Endothelial cell of umbilical vein (primary cell): ENCODE measurements around the gene CALML6. TPM values are rescaled to one million over a fixed set of nuclear protein-coding genes. Genes with fewer than 3 reads are reported as not detected.

Source experiments
- BruUV-seq: library from RNA; stranded (reverse); fragments of 400-500 nt; replicated peaks from 2 replicates; lab custom pipeline; 2021; lab: Mats Ljungman, UMichigan
- CTCF ChIA-PET: fragments of 300-600, 350-600 bp; sonication (Branson Sonifier 250); formaldehyde crosslinking; loops from one replicate; lab custom pipeline; 2021; ENCODE audit warnings: antibody characterized with exemption, inconsistent platforms; lab: Charles Lee
- POLR2A ChIA-PET: fragments of 300-600, 350-600 bp; sonication (Branson Sonifier 250); formaldehyde crosslinking; loops from one replicate; lab custom pipeline; 2021; ENCODE audit warnings: antibody characterized with exemption, inconsistent platforms; lab: Charles Lee
- DNase-seq: peaks from one replicate; pipeline ENCODE4 v3.0.0-alpha.2; 2011; ENCODE audit warnings: low read depth, low spot score
- FAIRE-seq: peaks from 2 replicates; lab custom pipeline; 2011; peaks lifted over from hg19 to GRCh38; lab: Jason Lieb, UNC
- H2AFZ ChIP-seq: 2 replicates; pipeline ENCODE4 v1.6.0; 2012; ENCODE audit warnings: low read depth, low read length, control low read depth, inconsistent platforms
- H3K27ac ChIP-seq: 2 replicates; pipeline ENCODE4 v1.5.1; 2011; ENCODE audit warnings: low read depth, mild to moderate bottlenecking, control low read depth, low read length, moderate library complexity; ENCODE audit not compliant: insufficient read depth
- H3K27me3 ChIP-seq, 2 experiments: 2 replicates each; pipeline versions ENCODE4 v1.6.0 to v1.6.1; 2011; ENCODE audit warnings: low read length in 2 of 2, mixed read lengths in 1 of 2; ENCODE audit not compliant: control insufficient read depth in 2 of 2, insufficient read depth in 2 of 2
- H3K36me3 ChIP-seq, 2 experiments: 2 replicates in 1 of 2; 3 replicates in 1 of 2; pipeline ENCODE4 v1.5.1; 2011; ENCODE audit warnings: low read length in 2 of 2, mild to moderate bottlenecking in 1 of 2, moderate library complexity in 1 of 2; ENCODE audit not compliant: control insufficient read depth in 2 of 2, insufficient read depth in 2 of 2; ENCODE audit errors: extremely low read depth in 1 of 2
- H3K4me1 ChIP-seq: 3 replicates; pipeline ENCODE4 v1.5.1; 2011; ENCODE audit warnings: mild to moderate bottlenecking, low read length; ENCODE audit not compliant: control insufficient read depth, insufficient read depth; ENCODE audit errors: extremely low read depth
- H3K4me2 ChIP-seq: 2 replicates; pipeline ENCODE4 v1.6.1; 2011; ENCODE audit warnings: low read length, control low read depth, mixed read lengths; ENCODE audit not compliant: insufficient read depth
- H3K4me3 ChIP-seq, 3 experiments: fragments of 200-600 bp in 1 of 3; sonication (generic), shearing (Covaris generic) in 1 of 3; replicated peaks in 1 of 3; 2 replicates each; pipeline ENCODE4 v1.5.1; 2011 to 2016; ENCODE audit warnings: control low read depth in 3 of 3, low read length in 3 of 3, mild to moderate bottlenecking in 2 of 3, inconsistent platforms in 1 of 3, low read depth in 1 of 3, moderate library complexity in 1 of 3; ENCODE audit not compliant: insufficient read depth in 1 of 3
- H3K79me2 ChIP-seq: 2 replicates; pipeline ENCODE4 v1.6.0; 2012; ENCODE audit warnings: low read length, inconsistent platforms; ENCODE audit not compliant: control insufficient read depth, insufficient read depth
- H3K9ac ChIP-seq: replicated peaks from 2 replicates; pipeline ENCODE3; 2011; ENCODE audit warnings: low read length, control low read depth; ENCODE audit not compliant: insufficient read depth; ENCODE audit errors: extremely low read depth
- H3K9me1 ChIP-seq: replicated peaks from 3 replicates; pipeline ENCODE4 v1.6.0; 2011; ENCODE audit warnings: mild to moderate bottlenecking, low read length; ENCODE audit not compliant: control insufficient read depth, insufficient read depth; ENCODE audit errors: extremely low read depth
- H3K9me3 ChIP-seq: replicated peaks from 2 replicates; pipeline ENCODE4 v1.5.1; 2012; ENCODE audit warnings: low read length, inconsistent platforms; ENCODE audit not compliant: control insufficient read depth, insufficient read depth
- H4K20me1 ChIP-seq: replicated peaks from 2 replicates; pipeline ENCODE3; 2011; ENCODE audit warnings: mild to moderate bottlenecking, low read length; ENCODE audit not compliant: control insufficient read depth, insufficient read depth; ENCODE audit errors: extremely low read depth
- CTCF ChIP-seq, 2 donors: IDR thresholded peaks; 1 replicate in 1 of 2; 2 replicates in 1 of 2; pipeline ENCODE4 v1.5.1; 2011; ENCODE audit warnings: low read length in 2 of 2, mild to moderate bottlenecking in 2 of 2, moderate library complexity in 2 of 2, control low read depth in 1 of 2, inconsistent platforms in 1 of 2, low read depth in 1 of 2; ENCODE audit not compliant: insufficient read depth in 1 of 2; ENCODE audit errors: extremely low read depth in 1 of 2
- EZH2 ChIP-seq: IDR thresholded peaks from 2 replicates; pipeline ENCODE4 v1.6.1; 2012; ENCODE audit warnings: borderline replicate concordance, low read depth, mild to moderate bottlenecking, moderate library complexity, low read length, inconsistent platforms; ENCODE audit not compliant: severe bottlenecking
- FOS ChIP-seq: IDR thresholded peaks from 2 replicates; pipeline ENCODE4 v1.6.1; 2011; ENCODE audit warnings: mild to moderate bottlenecking, low read length, moderate library complexity, borderline replicate concordance; ENCODE audit not compliant: insufficient read depth
- GATA2 ChIP-seq: IDR thresholded peaks from 2 replicates; pipeline ENCODE4 v1.7.0; 2011; ENCODE audit warnings: low read depth, mild to moderate bottlenecking, moderate library complexity, mixed read lengths, low read length; ENCODE audit not compliant: insufficient read length, insufficient read depth
- JUN ChIP-seq: IDR thresholded peaks from 2 replicates; pipeline ENCODE4 v1.6.1; 2011; ENCODE audit warnings: borderline replicate concordance, low read depth; ENCODE audit not compliant: insufficient read length, insufficient read depth
- MYC ChIP-seq: IDR thresholded peaks from one replicate; pipeline ENCODE4 v1.6.1; 2011; ENCODE audit warnings: mild to moderate bottlenecking, low read depth, low read length
- POLR2A ChIP-seq: IDR thresholded peaks from 2 replicates; pipeline ENCODE4 v1.6.1; 2012; ENCODE audit warnings: low read depth, mild to moderate bottlenecking, control low read depth, low read length
- POLR2AphosphoS5 ChIP-seq: IDR thresholded peaks from 2 replicates; pipeline ENCODE4 v1.6.1; 2012; ENCODE audit warnings: low read depth, mild to moderate bottlenecking, control low read depth, low read length, moderate library complexity; ENCODE audit not compliant: insufficient read depth
- dilution Hi-C: fragments of 300-500 bp; cut with MboI; formaldehyde crosslinking; loops from one replicate; pipeline ENCODE4 v1.15.0; 2019; ENCODE audit warnings: low sequenced_read_pairs; ENCODE audit not compliant: extremely low pct_ligation_motif_present
- intact Hi-C: fragments of 100-400 bp; cut with micrococcal nuclease; formaldehyde crosslinking; loops from one replicate; pipeline ENCODE4 v1.10.0; 2022
- polyA plus RNA-seq, 4 experiments: library from polyadenylated mRNA; depleted of rRNA in 3 of 4; stranded (reverse) in 3 of 4; unstranded in 1 of 4; fragments of >200 nt; gene quantifications; 2 replicates each; pipeline versions ENCODE4 v1.2.1 to v1.2.3, GENCODE V29; 2011 to 2012; ENCODE audit warnings: missing spikeins in 1 of 4
- total RNA-seq: library from RNA; stranded (reverse); gene quantifications from 2 replicates; pipeline ENCODE4 v1.2.3, GENCODE V29; 2021
- TF ChIP-seq, protein P1 (sequence below): IDR thresholded peaks from 2 replicates; pipeline ENCODE4 v1.6.1; 2011; ENCODE audit not compliant: insufficient read depth, insufficient read length

CALML6 gene
- total and polyA plus RNA-seq, 2 donors (not counting 3 experiments of a cell fraction or from before 2014, with no cell fraction given): 0.36 to 0.44 TPM

DNA sequence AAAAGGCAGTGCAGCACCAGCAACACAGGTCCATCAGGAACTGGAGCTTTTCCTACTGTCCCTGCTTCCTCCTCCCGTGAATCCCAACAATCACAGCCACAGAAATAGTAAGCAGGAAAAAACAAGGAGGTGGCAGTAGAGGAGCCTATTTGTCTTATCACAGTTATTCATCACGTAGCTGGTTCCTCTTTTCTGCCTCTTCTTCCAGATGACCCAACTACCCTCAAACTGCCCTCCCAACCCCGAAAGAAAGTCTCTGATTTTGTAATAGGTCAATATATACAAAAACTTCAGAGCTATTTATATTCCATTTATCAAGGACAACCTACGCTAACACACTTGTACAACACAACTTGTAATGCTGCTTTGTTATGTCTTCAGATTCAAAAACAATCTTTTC lies 45.6 kb upstream of the CALML6 start:
- H2AFZ ChIP-seq: no peak overlapping the region
- H3K36me3 ChIP-seq: peaks cover 0 to 6% of the 10 kb centered on the region in 2 experiments
- peaks cover 13% of the 10 kb centered on the region for H4K20me1 ChIP-seq
- no peak overlapping the region for H3K4me3 ChIP-seq
- H3K9me3 ChIP-seq: no peaks in the 10 kb centered on the region
- H3K9me1 ChIP-seq: no peaks in the 10 kb centered on the region
- H3K27me3 ChIP-seq: no peaks in the 10 kb centered on the region
- H3K4me1 ChIP-seq: peaks cover 3% of the 10 kb centered on the region
- H3K9ac ChIP-seq: no peak overlapping the region
- no TSS peak for BruUV-seq
- ChIA-PET CTCF (interaction anchor here (1.5 kb wide), 1 partner anchor 11 kb away, joined by 8 read pairs; no protein-coding TSS in a partner anchor), POLR2A (no interaction called here)
- intact Hi-C loops (no loop called here), dilution Hi-C loops (no loop called here)
- H3K27ac ChIP-seq: no peak overlapping the region
- FAIRE-seq: no peak
- no peak for DNase-seq
- TF ChIP-seq CTCF (IDR thresholded peaks at IDR 0.05; ENCODE audit: extremely low read depth in 1 of 2, insufficient read depth in 1 of 2, low read depth in 1 of 2, low read length in 2 of 2) (no peak), FOS (no peak), POLR2A (no peak), MYC (no peak), EZH2 (no peak), GATA2 (no peak), POLR2AphosphoS5 (no peak), JUN (no peak)
- TF ChIP-seq, protein P1, sequence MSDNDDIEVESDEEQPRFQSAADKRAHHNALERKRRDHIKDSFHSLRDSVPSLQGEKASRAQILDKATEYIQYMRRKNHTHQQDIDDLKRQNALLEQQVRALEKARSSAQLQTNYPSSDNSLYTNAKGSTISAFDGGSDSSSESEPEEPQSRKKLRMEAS: no peak
- H3K4me2 ChIP-seq: no peak overlapping the region
- H3K79me2 ChIP-seq: peaks cover 99% of the 10 kb centered on the region
